LNCaP clone FGC (cell line): ENCODE data around the gene HOXB3.

Experiments used
- DNase-seq: peaks from one replicate; pipeline ENCODE4 v3.0.0-alpha.2; 2011; ENCODE audit warnings: low read depth
- H3K4me3 ChIP-seq: 2 replicates; pipeline ENCODE4 v1.5.1; 2011; ENCODE audit warnings: mild to moderate bottlenecking, low read depth, low read length, control low read depth
- TF ChIP-seq, protein P1 (sequence below): IDR thresholded peaks from 2 replicates; pipeline ENCODE4 v1.5.1; 2012; ENCODE audit warnings: mild to moderate bottlenecking; ENCODE audit not compliant: control insufficient read depth, insufficient read depth; ENCODE audit errors: extremely low read depth

HOXB3 gene

DNA sequence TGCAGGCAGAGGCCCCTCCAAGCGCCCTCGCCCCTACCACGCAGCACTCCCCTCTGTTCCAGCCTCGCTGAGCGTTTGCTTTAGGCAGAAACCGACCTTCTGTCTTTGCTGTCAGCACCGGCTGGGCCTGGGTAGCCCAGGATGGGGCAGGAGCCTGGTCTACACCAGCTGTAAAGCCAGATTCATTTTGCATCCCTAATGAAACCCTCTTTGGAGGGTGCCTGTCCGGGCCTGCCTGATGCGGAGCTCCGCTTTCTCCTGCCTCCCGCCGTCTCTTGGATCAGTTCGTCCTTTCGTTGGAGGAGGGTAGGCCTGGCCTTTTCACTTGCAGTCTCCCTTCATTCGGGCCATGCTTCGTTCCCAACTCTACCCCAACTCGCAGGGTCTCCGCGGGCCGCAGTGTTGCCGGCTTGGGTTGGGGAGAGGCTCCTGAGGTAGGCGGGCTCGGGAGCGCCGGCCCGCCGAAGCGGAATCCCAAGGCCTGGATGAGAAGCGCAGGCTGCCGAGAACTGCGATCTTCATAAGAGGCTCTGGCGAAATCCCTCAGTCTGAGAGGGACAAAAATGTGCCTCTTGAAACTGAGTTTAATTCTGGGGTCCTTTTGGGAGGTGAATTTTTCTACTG, 29.9 kb upstream of the HOXB3 start:
- no peak overlapping the region; the same call in 1 of the 2 replicates for H3K4me3 ChIP-seq
- no peak for DNase-seq
- TF ChIP-seq, protein P1, sequence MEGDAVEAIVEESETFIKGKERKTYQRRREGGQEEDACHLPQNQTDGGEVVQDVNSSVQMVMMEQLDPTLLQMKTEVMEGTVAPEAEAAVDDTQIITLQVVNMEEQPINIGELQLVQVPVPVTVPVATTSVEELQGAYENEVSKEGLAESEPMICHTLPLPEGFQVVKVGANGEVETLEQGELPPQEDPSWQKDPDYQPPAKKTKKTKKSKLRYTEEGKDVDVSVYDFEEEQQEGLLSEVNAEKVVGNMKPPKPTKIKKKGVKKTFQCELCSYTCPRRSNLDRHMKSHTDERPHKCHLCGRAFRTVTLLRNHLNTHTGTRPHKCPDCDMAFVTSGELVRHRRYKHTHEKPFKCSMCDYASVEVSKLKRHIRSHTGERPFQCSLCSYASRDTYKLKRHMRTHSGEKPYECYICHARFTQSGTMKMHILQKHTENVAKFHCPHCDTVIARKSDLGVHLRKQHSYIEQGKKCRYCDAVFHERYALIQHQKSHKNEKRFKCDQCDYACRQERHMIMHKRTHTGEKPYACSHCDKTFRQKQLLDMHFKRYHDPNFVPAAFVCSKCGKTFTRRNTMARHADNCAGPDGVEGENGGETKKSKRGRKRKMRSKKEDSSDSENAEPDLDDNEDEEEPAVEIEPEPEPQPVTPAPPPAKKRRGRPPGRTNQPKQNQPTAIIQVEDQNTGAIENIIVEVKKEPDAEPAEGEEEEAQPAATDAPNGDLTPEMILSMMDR = no peak

DNA sequence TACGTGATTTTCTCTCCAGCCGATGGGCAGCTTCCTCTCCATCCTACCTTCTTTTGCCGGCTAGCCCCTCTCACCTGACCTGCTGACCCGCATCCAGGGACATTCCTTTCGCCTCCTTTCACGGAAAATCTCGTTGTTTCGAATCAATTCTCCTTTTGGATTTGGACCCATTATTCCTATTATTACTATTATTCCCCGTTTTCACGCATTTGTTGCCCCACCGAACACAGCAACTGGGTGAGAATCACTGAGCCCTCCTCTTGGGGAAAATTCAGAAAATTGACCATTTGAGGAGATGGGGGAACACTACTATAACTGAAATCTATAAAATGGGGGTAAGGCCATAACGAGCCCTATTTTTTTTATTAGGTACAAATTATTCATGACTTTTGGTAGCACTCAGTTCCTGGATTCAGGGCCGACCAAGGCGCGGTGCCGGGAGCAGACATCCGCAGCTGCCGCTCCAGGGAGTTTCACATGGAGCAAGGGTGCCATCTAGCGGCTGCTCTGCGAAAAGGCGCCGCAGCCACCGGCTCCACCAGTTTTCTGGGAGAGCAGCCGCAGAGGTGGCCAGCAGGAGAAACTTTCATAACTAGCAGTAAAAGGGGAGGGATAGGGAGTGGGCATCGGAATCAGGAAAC, 28.3 kb upstream of the HOXB3 start:
- H3K4me3 ChIP-seq = peak overlapping the region; percentile 36
- peak; percentile 36 for DNase-seq
- TF ChIP-seq, protein P1 = peak; percentile 97

DNA sequence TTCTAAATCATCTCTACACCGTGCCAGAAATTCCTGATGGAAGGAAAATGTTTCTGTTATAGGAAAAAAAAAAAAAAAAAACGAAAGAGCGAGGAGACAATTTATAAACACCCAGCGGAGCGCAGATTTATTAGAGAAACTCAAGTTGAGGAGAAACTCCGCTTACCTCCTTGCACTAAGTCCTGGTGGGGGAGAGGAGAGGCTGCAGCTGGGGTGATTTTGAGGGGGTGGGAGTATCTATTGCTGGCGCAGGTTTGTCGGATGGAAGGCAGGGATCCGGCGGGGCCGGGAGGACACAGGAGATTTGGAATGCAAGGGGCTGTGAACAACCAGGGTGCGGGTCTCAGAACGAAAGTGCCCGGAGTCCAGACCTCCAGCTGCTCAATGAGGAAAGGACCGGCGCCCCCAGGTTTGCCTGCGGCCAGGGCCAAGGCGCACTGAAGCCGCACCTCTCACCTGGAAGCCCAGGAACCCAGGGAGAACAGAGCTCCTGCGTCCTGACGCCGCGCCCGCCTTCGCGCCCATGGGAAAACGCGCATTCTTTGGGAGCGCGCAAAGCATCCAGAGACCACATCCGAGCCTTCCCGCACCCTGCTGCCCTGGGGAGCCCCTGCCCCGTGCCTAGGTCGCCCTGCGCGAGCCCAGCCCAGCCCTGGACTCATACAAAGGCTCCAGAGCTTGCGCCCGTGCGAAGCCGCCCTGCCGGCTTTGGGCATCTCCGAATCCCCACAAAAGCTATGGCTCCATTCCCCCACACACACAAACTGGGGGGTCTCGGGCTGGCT, 27.6 kb upstream of the HOXB3 start:
- no peak overlapping the region for H3K4me3 ChIP-seq
- no peak for DNase-seq
- TF ChIP-seq, protein P1 = no peak

DNA sequence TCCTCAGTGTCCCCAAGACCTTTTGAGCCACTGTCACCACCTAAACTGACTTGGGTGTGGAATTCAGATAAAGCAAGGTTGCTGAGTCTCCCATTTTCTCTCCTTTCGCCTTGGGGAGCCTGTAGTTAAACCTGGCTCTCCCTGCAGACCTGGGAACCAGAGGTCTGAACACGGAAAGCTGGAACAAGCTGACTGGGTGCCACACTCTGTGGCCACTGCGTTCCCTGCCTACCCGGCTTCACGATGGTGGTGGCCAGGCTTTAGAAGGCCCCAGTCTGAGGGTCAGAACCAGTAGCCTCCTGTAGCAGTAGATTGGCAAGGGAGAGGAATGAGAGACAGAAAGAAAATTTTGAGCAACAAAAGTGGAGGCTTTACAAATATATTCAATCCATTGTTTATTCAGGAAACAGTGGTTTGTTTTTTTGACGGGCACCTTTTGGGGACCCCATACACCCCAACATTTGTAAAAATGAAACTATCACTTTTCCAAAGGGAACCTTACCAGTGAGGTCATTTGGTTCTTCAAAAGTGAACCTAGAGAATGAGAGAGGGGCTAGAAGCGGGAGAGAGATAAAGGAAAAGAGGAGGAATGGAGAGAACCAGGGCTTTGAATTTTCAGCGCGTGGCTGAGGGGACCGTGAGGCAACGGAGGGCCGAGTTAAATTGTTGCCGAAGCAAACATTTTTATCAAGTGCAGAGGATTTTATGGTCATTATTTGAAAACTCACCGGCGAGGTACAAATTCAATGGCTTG, 26.9 kb upstream of the HOXB3 start:
- TF ChIP-seq, protein P1 = no peak
- DNase-seq = no peak
- no peak overlapping the region for H3K4me3 ChIP-seq

DNA sequence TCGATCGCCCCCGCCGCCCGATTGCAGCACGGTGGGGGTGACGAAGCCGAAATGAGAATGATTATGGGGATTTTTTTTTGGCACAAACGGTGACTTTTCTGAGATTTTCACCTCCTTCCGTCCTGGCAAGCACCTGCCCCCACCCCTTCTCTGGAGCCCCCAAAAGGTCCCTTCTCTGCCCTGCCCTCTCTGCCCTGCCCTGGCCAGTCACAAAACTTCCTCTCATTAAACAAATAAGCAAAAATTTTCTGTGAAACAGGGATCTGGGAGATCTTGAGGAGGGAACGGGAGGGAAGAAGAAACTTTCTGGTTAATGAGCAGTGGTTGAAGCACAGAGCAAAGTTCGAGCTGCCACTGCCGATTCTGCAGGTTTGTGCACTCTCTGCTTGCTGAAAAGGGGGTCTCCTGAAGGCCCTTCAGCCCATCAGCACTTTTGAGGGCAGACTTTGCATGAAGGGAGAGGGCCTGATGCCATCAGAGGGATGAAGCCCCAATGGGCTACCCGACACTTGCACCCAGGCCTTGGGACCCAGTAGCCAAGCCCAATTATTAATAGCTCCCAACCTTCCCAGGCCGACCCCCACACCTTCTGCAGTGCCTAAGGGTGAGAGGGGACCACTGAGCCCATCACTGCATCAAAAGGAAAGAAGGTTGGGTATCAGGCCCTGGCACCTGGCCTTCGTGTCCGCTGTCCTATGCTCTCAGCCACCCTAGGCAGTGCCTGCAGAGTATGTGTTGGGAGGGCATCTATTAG, 26.1 kb upstream of the HOXB3 start:
- no peak overlapping the region for H3K4me3 ChIP-seq
- no peak for DNase-seq
- TF ChIP-seq, protein P1 = no peak
